Natural killer cell treated with Interleukin-12 subunit alpha and Interleukin-12 subunit beta and Interleukin-15 and Interleukin-18, amount 100 ng/mL, for 72 hours (primary cell): ENCODE results near the gene MAP3K20. TPM values are rescaled to one million over a fixed set of nuclear protein-coding genes. Genes with fewer than 3 reads are reported as not detected.
"Not testable (repeated sequence)": the region's sequence is repeated elsewhere in the genome, so short reads cannot be mapped to it uniquely, and the experiment has no call there.

ENCODE experiments used
- ATAC-seq, 2 donors: fragments of 150-1000 bp; cut with Tn5 transposase in 1 of 2; sonication (Bioruptor Pico), chemical (Tn5 transposase) in 1 of 2; 2 replicates each; pipeline ENCODE4 v1.10.0; 2021
- DNase-seq: peaks from one replicate; pipeline ENCODE4 v3.0.0; 2022; ENCODE audit warnings: low spot score
- H3K27ac Mint-ChIP-seq, 2 donors: 1 replicate in 1 of 2; 2 replicates in 1 of 2; pipeline ENCODE4 v1.8.0; 2022; ENCODE audit warnings: mixed read lengths in 2 of 2, mild to moderate bottlenecking in 1 of 2, moderate library complexity in 1 of 2
- H3K27me3 Mint-ChIP-seq, 2 donors: 1 replicate in 1 of 2; 2 replicates in 1 of 2; pipeline ENCODE4 v1.8.0; 2022; ENCODE audit warnings: mixed read lengths in 2 of 2
- H3K36me3 Mint-ChIP-seq: one replicate; pipeline ENCODE4 v1.8.0; 2022; ENCODE audit warnings: mixed read lengths
- H3K4me1 Mint-ChIP-seq, 2 donors: 1 replicate in 1 of 2; 2 replicates in 1 of 2; pipeline ENCODE4 v1.8.0; 2022; ENCODE audit warnings: low read depth in 2 of 2, mixed read lengths in 2 of 2, mild to moderate bottlenecking in 1 of 2
- H3K4me3 Mint-ChIP-seq: one replicate; pipeline ENCODE4 v1.8.0; 2022; ENCODE audit warnings: mixed read lengths
- H3K9me3 Mint-ChIP-seq: 2 replicates; pipeline ENCODE4 v1.8.0; 2022; ENCODE audit warnings: mixed read lengths
- total RNA-seq, 2 donors: library from RNA; stranded (reverse); gene quantifications; one replicate each; pipeline ENCODE4 v1.2.3, GENCODE V29; 2022

Gene MAP3K20
- total RNA-seq, 2 donors from 2014 or later = 30.1 to 76.8 TPM

GRCh38 chr2:173202570-173202969, 126.9 kb downstream of the MAP3K20 start:
- Mint-ChIP-seq H3K4me3 (no peak overlapping the region), H3K36me3 (no peaks in the 10 kb centered on the region), H3K4me1 (peaks cover 0 to 3% of the 10 kb centered on the region in 2 donors), H3K27ac (peak overlapping the region in 1 of 2 donors; percentile 35), H3K9me3 (no peaks in the 10 kb centered on the region), H3K27me3 (no peaks in the 10 kb centered on the region)
- ATAC-seq (no peak), DNase-seq (no peak)

- no peak overlapping the region for H3K27ac Mint-ChIP-seq
- H3K4me3 Mint-ChIP-seq = no peak overlapping the region
- no peaks in the 10 kb centered on the region for H3K36me3 Mint-ChIP-seq
- H3K27me3 Mint-ChIP-seq = no peaks in the 10 kb centered on the region
- H3K4me1 Mint-ChIP-seq = peaks cover 0 to 3% of the 10 kb centered on the region in 2 donors
- DNase-seq = no peak
- no peaks in the 10 kb centered on the region for H3K9me3 Mint-ChIP-seq
- ATAC-seq = no peak
These were observed 128.7 kb downstream of the MAP3K20 start for GRCh38 chr2:173204316-173204715.

GRCh38 chr2:173205375-173205774, 129.7 kb downstream of the MAP3K20 start:
- DNase-seq (no peak), ATAC-seq (no peak)
- no peaks in the 10 kb centered on the region for H3K27me3 Mint-ChIP-seq
- peaks cover 3 to 8% of the 10 kb centered on the region in 2 donors for H3K4me1 Mint-ChIP-seq
- no peak overlapping the region for H3K4me3 Mint-ChIP-seq
- no peaks in the 10 kb centered on the region for H3K9me3 Mint-ChIP-seq
- H3K27ac Mint-ChIP-seq = no peak overlapping the region
- H3K36me3 Mint-ChIP-seq = no peaks in the 10 kb centered on the region

- Mint-ChIP-seq H3K27ac (peak overlapping the region in 1 of 2 donors; percentile 33), H3K4me1 (peaks cover 8 to 11% of the 10 kb centered on the region in 2 donors)
- not testable (repeated sequence) for H3K9me3 Mint-ChIP-seq, H3K27me3 Mint-ChIP-seq, H3K36me3 Mint-ChIP-seq, ATAC-seq, DNase-seq, H3K4me3 Mint-ChIP-seq
These were observed 131.5 kb downstream of the MAP3K20 start for GRCh38 chr2:173207124-173207523.

GRCh38 chr2:173210270-173211196, 134.9 kb downstream of the MAP3K20 start:
- peak overlapping the region; percentile 12 to 79 for H3K27ac Mint-ChIP-seq

GRCh38 chr2:173213181-173213580, 137.5 kb downstream of the MAP3K20 start:
- Mint-ChIP-seq H3K9me3 (no peaks in the 10 kb centered on the region), H3K4me3 (no peak overlapping the region), H3K4me1 (peaks cover 8% of the 10 kb centered on the region in 2 donors), H3K36me3 (no peaks in the 10 kb centered on the region), H3K27ac (no peak overlapping the region), H3K27me3 (no peaks in the 10 kb centered on the region)
- ATAC-seq (no peak), DNase-seq (no peak)

More at GRCh38 chr2:173210270-173211196, 134.9 kb downstream of the MAP3K20 start:
- Mint-ChIP-seq H3K4me1 (peaks cover 8 to 11% of the 10 kb centered on the region in 2 donors), H3K4me3 (no peak overlapping the region), H3K36me3 (no peaks in the 10 kb centered on the region), H3K9me3 (no peaks in the 10 kb centered on the region), H3K27me3 (no peaks in the 10 kb centered on the region)
- DNase-seq (peak; percentile 75), ATAC-seq (peak; percentile 76 to 86)

GRCh38 chr2:173214213-173214612, 138.6 kb downstream of the MAP3K20 start:
- no peaks in the 10 kb centered on the region for H3K27me3 Mint-ChIP-seq
- H3K9me3 Mint-ChIP-seq = no peaks in the 10 kb centered on the region
- peaks cover 11 to 17% of the 10 kb centered on the region in 2 donors for H3K4me1 Mint-ChIP-seq
- H3K36me3 Mint-ChIP-seq = no peaks in the 10 kb centered on the region
- ATAC-seq = no peak
- no peak for DNase-seq
- no peak overlapping the region for H3K4me3 Mint-ChIP-seq
- no peak overlapping the region for H3K27ac Mint-ChIP-seq

GRCh38 chr2:173215316-173215715, 139.7 kb downstream of the MAP3K20 start:
- no peak for ATAC-seq
- Mint-ChIP-seq H3K27me3 (no peaks in the 10 kb centered on the region), H3K4me1 (peaks cover 6 to 15% of the 10 kb centered on the region in 2 donors), H3K4me3 (no peak overlapping the region), H3K27ac (no peak overlapping the region), H3K9me3 (no peaks in the 10 kb centered on the region), H3K36me3 (no peaks in the 10 kb centered on the region)
- no peak for DNase-seq

GRCh38 chr2:173216051-173216450, 140.4 kb downstream of the MAP3K20 start:
- ATAC-seq = no peak
- no peak overlapping the region for H3K27ac Mint-ChIP-seq
- no peaks in the 10 kb centered on the region for H3K36me3 Mint-ChIP-seq
- H3K27me3 Mint-ChIP-seq = no peaks in the 10 kb centered on the region
- H3K4me1 Mint-ChIP-seq = peaks cover 3 to 9% of the 10 kb centered on the region in 2 donors
- H3K9me3 Mint-ChIP-seq = no peaks in the 10 kb centered on the region
- H3K4me3 Mint-ChIP-seq = no peak overlapping the region
- no peak for DNase-seq

GRCh38 chr2:173216668-173217067, 141.0 kb downstream of the MAP3K20 start:
- DNase-seq (no peak), ATAC-seq (no peak)
- Mint-ChIP-seq H3K36me3 (no peaks in the 10 kb centered on the region), H3K4me1 (peaks cover 3 to 9% of the 10 kb centered on the region in 2 donors), H3K27me3 (no peaks in the 10 kb centered on the region), H3K27ac (no peak overlapping the region), H3K4me3 (no peak overlapping the region), H3K9me3 (no peaks in the 10 kb centered on the region)

- H3K27ac Mint-ChIP-seq = no peak overlapping the region
- H3K9me3 Mint-ChIP-seq = no peaks in the 10 kb centered on the region
- H3K36me3 Mint-ChIP-seq = no peaks in the 10 kb centered on the region
- DNase-seq (no peak), ATAC-seq (no peak)
- peaks cover 3 to 9% of the 10 kb centered on the region in 2 donors for H3K4me1 Mint-ChIP-seq
- no peak overlapping the region for H3K4me3 Mint-ChIP-seq
- H3K27me3 Mint-ChIP-seq = no peaks in the 10 kb centered on the region
These were observed 141.6 kb downstream of the MAP3K20 start for GRCh38 chr2:173217116-173217840.

GRCh38 chr2:173218326-173219056, 142.8 kb downstream of the MAP3K20 start:
- H3K9me3 Mint-ChIP-seq = no peaks in the 10 kb centered on the region

GRCh38 chr2:173221132-173221695, 145.6 kb downstream of the MAP3K20 start:
- H3K36me3 Mint-ChIP-seq = no peaks in the 10 kb centered on the region
- no peaks in the 10 kb centered on the region for H3K27me3 Mint-ChIP-seq
- no peak for DNase-seq
- no peak overlapping the region for H3K4me3 Mint-ChIP-seq
- peaks cover 3 to 9% of the 10 kb centered on the region in 2 donors for H3K4me1 Mint-ChIP-seq
- no peak for ATAC-seq
- no peaks in the 10 kb centered on the region for H3K9me3 Mint-ChIP-seq
- H3K27ac Mint-ChIP-seq = no peak overlapping the region

More at GRCh38 chr2:173218326-173219056, 142.8 kb downstream of the MAP3K20 start:
- peaks cover 3 to 9% of the 10 kb centered on the region in 2 donors for H3K4me1 Mint-ChIP-seq
- H3K4me3 Mint-ChIP-seq = no peak overlapping the region
- ATAC-seq (no peak), DNase-seq (no peak)
- no peaks in the 10 kb centered on the region for H3K36me3 Mint-ChIP-seq
- H3K27ac Mint-ChIP-seq = no peak overlapping the region
- no peaks in the 10 kb centered on the region for H3K27me3 Mint-ChIP-seq
